Activated CD8-positive, alpha-beta memory T cell treated with anti-CD3 and anti-CD28 coated beads, Interleukin-2, amount 50 U/mL, for 4 hours (primary cell): ENCODE results near the gene NR1H4.
"Not testable (repeated sequence)": the region's sequence is repeated elsewhere in the genome, so short reads cannot be mapped to it uniquely, and the experiment has no call there.

Experiments used
- DNase-seq: peaks from one replicate; pipeline ENCODE4 v3.0.0-alpha.2; 2020

NR1H4 gene

DNA sequence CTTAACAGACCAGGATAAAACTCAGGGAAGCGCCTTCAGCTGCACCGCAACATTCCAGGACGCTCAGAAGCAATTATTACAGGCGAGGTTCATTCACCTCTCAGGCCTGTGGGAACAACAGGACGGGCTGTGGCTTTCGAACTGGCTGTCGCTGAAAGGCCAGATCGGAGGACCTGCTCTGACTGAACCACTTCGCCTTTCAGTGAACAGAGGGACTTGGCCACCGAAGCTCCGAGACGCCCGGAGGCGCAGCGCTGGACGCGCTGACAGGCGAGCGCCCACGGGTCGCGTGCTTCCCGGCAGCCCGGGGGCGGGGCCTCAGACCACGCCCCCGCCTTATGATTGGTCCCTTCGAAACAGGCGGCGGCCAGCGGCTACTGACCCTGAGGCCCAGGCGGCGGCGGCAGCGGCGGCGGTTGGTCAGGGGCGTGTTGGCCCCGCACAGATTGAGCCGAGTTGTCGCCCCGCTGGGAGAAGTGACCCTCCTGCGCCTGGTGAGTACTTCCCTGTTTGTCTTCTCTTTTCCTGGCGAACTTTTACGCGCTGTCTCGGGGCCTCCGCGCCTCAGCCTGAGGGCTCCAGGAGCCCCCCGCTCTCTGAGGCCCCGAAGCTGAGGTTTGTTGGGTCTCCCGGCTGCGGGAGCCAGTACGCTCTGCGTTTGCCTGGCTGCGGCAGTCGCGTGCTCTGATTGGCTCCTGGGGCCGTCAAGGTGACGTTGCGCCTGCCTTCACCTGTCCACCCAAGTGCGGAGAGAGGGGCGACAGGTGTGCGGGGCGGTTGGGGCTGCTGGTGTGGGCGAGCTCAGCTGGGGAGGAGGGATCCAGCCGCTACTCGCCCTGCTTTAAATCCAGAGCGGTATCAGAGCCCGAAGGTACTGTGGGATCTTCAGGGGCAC, 99.9 kb downstream of the NR1H4 start, which contains the start of gene GAS2L3:
Gene GAS2L3, plus strand, starts transcription at position 393 of the 895 bp plus-strand sequence. CDS start 21,221 bp downstream, outside the sequence.
- DNase-seq, result peak; percentile 40

DNA sequence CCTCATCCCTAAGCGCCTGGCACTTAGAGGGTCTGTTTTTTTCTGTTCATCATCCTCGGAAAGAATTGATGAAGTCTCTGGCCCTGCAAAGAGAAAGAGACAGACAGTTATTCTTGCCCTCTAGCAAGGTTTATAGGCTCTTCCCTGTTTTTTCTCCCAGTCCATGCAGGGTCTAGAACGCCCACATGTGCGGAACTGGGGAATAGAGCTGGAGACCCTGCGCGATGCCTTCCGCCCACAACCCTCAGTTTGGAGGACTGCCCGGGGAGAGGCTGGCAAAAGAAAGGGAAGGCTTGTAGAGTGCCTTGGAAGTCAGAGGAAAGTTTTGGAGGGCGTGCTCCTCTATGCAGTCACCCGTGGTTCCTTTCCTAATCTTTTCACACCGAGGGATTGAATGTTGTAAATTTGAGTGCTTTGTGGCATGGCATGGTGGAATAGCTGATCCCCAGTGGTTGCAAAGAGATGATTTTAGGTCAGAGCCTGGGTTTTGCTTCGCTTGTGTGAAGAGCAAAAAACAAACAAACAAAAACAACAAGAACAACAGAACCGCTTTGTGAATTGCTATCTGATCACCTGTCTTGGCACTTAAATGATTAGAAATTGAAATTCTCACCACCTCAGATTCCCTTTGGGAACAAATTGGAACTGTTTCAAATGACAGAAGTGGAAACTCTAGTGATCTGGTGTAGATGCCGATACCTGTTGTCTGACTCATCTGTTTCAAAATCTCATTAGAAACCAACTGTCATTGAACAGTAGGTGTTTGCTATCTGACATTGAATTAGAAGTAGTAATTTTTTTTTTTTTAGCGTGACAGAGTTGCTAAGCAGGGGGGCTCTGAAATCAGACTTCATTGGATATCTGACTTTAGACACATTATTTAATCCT, 100.8 kb downstream of the NR1H4 start:
- no peak for DNase-seq

DNA sequence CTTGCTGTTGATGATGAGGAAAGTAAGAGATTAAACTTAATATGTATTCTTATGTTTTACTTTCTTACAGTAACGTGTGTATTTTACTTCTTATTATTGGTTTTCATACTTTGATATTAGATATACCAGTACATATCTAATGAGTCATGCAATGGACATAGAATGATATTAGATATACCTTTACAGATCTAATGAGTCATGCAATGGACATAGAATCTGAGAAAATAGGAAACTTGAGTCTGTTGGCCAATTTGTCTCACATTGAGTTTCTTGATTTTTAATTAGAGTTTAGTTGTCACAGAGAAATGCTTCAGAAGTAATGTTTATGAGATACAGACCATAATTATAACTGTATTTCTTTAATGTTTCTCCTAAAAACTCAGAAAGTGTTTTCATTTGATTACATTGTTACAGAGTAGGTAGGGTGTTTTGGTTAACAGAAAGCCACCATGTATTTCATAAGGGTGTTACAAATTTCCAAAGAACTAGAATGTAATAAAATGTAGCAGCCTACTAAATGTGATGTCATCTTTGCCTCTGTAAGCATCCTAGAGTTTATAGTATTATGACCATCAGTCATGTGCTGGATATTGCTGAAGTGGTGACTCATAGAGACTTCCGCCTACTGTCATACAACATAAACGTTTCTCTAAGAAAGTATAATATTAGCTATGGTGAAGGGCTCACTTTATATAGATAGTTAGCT, 102.8 kb downstream of the NR1H4 start:
- no peak for DNase-seq

DNA sequence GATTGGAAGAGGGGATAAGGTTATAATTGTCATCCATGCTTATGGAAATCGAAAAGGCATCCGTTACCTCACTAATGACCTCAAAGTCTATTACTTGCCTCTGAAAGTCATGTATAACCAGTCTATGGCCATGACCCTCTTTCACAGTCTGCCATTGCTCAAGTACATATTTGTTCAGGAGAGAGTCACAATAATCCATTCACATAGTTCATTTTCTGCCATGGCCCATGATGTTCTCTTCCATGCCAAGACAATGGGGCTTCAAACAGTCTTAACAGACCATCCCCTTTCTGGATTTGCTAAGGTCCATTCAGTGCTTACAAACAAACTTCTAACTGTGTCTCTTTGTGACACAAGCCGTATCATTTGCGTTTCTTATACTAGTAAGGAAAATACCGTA, 105.3 kb downstream of the NR1H4 start:
- DNase-seq, result no peak

DNA sequence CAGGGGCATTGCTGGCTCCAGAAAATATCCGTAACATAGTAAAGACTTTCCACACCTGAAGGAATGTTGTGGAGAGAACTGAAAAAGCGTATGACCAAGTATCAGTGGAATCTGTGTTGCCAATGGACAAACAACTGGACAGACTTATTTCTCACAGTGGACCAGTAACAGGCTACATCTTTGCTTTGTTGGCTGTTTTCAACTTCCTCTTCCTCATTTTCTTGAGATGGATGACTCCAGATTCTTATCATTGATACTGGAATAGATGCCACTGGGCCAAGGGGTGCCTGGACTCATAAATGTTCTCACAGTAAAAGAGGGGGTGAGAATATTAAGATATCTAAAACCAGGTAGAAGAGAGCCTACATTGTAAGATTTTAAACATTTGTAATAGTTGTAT, 106.2 kb downstream of the NR1H4 start:
- DNase-seq, result no peak

DNA sequence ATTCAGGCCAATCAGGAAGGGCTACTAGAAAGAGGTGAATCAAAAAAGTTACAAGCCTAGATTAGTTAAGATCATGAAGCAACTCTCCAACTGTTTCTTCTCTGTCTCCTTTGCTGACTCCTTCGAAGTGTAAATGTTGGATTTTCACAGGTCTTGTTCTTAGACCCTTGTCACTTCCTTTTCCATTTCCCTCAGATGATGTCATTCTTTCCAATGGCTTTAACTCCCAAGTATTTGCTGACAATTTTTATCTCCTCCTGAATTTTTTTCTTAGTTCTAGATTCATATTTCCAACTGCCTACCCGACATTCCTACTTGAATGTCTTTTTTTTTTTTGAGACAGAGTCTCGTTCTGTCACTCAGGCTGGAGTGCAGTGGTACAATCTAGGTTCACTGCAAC, 110.6 kb downstream of the NR1H4 start:
- no peak for DNase-seq

DNA sequence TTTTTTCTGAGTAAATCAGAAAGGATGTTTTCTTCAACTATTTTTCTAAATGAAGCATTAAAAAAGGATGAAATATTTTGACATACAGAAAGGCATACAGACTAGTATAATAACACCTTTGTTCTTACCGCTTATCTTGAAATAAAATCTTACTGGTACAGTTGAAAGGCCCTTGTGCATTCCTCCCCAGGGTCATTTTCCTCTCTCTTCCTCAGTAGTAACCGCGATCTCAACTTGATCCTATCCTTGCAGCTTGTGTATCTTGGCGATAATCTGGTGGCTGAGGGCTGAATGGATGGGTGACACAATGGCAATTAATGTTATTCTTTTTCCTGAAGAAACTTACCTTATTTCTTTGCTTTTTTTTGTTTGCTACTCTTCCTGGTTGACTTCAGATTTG, 118.3 kb downstream of the NR1H4 start:
- DNase-seq, result no peak

DNA sequence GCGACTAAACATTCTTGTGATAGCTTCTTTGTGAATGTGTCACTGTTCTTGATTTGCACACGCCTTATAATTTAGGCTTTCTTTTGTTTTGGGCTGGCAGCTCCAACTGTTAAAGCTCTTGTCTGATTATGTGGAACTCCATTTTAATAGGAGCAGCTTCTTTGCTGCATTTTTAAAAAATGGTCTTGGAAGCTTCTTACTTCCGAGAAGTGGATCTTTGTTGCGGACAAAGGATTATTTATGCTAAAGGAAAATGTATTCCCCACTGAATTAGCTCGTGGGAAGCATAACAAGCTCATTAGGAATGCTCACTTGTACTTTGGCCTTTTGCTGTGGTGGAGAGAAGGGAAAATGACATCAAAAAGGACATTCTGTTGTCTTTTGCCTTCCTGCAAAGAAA, 119.8 kb downstream of the NR1H4 start:
- no peak for DNase-seq

DNA sequence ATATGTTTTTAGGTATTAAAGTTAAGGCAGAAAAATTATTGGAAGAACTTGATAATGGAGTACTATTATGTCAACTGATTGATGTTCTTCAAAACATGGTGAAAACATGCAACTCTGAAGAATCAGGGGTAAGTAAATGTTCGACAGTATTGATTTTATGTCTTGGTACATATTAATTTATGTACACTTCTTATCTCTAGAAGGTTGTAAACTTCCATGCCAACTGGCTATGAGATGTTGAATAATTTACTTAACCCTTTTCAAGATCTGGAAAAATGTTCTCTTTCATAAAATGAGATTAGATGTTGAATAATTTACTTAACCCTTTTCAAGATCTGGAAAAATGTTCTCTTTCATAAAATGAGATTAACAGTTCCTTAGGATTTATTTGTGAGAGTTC, 128.0 kb downstream of the NR1H4 start:
- DNase-seq, result no peak

DNA sequence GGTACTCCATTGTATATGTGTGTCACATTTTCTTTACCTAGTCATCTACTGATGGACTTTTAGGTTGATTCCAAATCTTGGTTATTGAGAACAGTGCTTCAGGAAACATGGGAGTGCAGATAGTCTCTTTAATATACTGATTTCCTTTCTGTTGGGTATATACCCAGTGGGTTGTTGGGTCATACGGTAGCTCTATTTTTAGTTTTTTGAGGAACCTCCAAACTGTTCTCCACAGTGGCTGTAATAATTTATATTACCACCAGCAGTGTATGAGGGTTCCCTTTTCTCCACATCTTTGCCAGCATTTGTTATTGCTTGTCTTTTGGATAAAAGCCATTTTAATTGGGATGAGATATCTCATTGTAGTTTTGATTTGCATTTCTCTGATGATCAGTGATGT, 129.3 kb downstream of the NR1H4 start:
- not testable (repeated sequence) for DNase-seq

DNA sequence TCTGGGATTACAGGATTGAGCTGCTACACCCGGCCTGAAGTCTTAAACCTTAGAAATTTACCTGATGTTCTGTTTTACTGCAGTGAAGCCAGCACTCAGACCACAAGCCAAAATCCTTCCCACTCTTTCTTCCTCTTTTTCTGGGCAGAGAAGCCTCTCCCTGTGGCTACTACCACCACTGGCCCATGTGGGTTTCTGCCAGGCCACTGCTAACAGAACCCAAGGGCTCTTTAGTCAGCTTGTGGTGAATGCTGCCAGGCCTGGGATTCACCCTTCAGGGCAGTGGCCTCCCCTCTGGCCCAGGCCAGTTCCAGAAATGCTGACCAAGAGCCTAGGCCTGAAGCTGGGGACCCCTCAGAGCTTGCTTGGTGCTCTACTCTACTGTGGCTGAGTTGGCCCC, 135.1 kb downstream of the NR1H4 start:
- DNase-seq, result no peak

DNA sequence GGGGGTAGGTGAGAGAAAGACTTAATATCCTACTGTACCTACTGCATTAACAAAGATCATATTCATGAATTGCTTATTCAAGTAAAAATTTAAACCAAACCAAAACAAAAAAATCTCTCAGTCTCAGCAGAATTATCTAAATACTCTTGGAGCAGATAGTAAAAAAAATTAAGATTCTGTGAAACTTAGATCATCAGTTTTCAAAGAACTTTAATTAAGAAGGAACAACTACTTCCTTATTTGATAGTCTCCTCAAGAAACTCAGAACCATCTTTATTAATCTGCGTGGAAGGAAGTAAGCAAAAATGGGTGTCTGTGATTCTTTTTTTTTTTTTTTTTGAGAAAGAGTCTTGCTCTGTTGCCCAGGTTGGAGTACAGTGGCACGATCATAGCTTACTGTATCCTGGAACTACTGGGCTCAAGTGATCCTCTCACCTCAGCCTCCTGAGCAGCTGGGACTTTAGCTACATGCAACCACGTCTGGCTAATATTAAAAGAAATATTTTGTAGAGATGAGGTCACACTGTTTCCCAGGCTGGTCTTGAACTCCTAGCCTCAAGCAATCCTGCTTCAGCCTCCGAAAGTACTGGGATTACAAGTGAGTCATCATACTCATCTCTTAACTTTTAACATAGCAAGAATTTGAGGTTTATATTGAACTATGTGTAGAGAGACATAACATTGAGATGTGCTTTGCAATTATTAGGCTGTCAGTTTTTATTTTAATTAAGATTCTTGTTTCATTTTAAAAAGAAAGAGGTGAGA, 137.2 kb downstream of the NR1H4 start:
- DNase-seq, result no peak

DNA sequence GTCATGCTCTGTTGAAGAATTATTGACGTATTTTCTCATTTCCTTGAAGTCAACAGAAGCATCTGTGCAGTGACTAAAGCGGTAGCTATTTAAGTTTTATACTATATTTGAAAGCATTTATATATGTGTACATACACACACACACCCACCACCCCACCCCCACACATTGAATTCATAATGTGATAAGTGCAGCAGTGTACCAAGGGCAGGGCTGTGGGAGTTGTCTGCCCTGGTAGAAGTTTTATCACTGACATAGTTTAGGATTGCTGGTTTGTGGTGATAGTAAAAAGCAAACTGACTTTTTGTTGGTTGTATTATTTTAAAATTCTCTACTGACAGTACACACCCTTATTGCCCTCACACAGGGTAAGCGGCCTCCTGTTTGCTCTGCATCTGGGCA, 138.9 kb downstream of the NR1H4 start:
- DNase-seq, result no peak
